ENCODE data around the gene DAB1.

The DAB1 gene

DNA sequence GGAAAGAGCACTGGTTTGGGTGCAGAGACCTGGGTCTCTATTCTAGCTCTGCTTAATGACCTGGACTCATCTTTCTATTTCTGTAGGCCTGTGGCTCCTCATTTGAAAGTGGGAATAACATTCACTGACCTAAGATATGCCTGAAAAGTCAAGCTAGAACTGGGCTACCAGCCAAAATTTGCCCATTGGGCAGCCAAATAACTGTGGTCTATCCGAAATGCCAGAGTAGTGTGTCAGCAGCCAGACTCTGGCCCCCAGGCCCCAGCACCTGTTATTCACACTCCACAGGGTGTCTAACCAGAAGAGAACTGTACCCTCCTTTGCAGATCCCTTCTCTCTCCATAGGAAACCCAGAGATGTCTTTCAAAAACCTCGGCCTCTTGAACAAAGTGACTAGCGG, 12.6 kb downstream of the DAB1 start:
- no peak for DNase-seq (ENCODE audit: low read depth in 2 of 2)

DNA sequence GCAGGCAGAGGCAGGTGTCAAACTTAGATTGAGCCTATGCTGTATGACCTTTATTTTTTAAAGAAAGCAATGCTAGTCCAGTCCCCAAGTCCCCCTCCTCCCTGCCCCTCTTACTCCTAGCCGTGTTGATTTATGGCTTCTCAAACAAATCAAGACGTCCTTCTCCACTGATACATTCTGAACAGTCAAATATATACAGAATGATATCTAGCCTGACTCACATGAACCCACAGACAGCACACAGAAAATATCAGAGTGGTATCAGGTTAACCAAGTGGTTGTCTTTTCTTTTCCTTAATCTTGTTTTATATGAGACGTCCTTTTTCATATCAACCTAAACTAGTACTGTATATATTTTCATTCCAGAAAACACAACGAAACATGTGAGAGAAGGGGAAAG, 13.4 kb downstream of the DAB1 start:
- no peak for DNase-seq (ENCODE audit: low read depth in 2 of 2)

DNA sequence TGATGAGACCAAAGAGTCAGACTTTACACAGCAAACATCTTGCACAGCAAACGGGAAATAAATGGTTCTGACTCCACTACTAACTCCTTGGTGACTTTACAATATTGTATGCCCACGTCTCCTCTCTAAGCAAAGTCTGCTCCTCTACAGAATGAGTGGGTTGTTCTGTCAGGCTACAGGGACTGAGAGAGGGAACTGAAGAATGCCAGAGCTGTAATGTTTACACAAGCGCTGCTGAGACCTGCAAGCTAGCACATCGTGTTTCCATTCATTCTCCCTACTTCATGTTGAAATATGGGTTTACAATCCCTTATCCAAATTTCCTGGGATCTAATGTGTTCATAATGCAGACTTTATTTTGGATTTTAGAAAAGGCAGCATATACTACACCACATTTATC, 15.9 kb downstream of the DAB1 start:
- DNase-seq (ENCODE audit: low read depth in 2 of 2): no peak

DNA sequence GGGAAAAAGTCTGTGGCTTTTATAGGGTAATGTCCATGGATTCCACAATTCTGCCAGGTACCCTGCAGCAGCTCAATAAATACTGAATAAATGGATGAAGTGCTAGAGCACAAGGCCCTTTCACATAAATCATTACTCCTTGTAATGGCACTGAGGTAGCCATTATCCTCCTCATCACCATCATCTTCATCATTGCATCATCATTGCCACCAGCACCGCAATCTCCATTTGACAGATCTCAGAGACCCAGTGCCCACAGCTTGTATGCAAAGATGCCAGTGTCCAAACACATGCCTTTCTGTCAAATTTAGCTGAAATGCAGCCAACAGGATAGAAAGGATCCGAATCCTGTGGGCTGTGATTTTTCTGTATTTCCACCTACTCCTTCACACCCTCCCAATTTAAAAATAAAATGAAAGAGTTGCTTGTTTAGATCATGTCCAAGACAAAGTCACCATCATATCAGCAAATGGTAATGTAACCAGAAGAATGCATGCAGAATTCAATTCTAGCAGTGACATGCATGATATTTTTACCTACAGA, 17.4 kb downstream of the DAB1 start:
- no peak for DNase-seq (ENCODE audit: low read depth in 2 of 2)

DNA sequence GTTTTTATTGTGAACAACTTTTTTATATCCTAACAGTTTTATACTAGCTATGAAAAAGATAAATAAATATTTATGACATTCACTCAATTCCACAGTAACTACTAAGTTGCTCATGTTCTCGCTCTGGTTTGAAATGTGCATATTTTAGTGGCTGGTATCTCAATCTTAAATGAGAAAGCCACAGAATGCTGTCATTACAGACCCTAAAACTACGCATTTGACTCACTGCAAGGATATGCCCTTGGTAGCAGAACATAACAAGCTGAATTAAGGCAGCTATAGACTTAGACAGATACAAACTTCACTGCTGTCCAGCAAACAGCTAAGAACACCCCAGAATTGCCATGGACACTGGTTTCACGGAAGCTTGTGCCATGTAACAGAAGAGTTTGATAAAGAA, 19.0 kb downstream of the DAB1 start:
- no peak for DNase-seq (ENCODE audit: low read depth in 2 of 2)

DNA sequence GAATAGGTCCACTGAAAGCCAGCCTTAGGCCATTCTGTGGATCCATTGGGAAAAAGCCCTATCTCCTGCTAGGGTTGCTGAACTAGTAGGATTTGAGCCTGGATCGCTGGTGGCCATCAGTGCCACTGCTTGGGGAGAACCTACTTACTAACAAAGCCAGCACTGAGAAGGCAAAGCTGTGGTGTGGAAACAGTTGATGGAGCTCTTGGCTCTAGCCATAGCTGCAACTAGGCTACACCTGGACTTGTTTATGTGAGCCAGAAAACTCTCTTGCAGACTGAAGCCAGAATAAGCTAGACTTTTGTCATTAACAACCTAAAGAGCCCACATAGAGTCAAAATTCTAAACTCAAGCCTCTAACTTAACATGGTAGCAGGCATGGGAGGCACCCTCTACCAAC, 20.7 kb downstream of the DAB1 start:
- DNase-seq (ENCODE audit: low read depth in 2 of 2): no peak

DNA sequence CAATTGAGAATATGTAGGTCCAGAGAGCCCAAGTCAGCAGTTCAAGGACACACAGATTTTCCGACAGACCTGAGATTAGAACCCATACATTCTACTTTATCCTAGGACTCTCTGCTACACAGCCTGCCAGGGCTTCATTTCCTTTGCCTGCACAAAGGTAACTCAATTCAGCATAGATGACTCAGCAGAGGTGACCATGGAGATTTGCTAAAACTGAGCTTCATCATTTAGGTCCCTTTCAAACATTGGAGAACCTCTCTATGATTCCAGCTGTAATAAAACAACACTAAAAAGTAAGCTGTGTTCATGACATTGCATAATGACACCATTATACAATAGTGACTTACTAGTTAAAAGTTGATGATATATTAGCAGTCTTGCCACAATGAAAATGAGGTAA, 22.2 kb downstream of the DAB1 start:
- no peak for DNase-seq (ENCODE audit: low read depth in 2 of 2)

DNA sequence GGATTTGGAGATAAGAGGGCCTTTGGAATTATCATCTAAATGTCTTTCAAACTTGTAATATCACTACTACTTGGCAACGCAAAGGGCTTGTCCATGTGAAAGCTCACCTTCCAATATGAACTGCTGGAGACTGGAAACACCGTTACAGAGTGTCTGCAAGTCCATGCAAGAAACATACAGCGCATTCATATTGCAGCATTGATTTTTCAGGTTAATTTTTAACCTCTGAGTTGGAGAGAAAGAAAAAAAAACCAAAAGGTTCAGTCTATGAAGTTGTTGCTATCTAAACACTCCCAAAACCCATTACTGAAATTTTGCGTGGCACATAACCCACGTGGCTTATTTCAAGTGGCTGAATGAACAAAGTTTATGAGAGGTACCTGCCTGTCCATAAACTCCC, 23.8 kb downstream of the DAB1 start:
- no peak for DNase-seq (ENCODE audit: low read depth in 2 of 2)

DNA sequence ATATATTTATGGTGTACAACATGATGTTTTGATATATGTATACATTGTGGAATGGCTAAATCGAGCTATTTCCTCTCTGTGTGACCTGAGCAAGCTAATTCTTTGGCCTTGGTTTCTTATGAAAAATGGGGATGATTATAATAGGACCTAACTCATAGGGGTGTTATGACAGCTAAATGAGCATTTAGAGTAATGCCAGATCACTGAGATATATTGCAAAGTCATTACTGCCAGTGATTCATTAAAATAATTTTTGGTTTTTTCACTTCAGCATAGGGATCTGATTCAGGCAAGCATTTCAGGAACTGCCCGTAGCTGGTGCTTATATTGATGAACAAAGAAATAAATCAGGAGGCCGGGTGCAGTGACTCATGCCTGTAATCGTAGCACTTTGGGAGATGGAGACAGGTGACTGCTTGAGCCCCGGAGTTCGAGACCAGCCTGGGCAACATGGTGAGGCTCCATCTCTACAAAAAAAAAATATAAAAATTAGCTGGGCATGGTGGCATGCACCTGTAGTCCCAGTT, 30.7 kb downstream of the DAB1 start:
- no peak for DNase-seq (ENCODE audit: low read depth in 2 of 2)

DNA sequence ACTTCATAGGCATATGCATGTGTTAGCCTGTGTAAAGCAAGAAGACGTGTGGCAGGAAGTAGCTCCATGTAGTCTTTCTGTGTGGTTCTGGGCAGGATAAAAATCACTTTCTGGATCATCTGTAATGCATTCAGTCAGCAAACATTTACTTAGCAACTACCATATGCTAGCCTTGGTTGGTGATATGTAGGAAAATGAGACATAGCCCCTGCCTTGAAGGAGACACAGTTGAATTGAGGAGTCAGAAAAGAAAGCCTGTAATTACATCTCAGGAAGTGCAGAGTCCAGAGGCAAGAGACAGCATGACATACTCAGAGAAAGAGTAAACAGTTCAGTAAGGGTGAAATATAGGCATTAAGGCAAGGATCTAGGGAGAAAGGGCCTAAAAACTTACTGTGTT, 38.5 kb downstream of the DAB1 start:
- no peak for DNase-seq (ENCODE audit: low read depth in 2 of 2)

DNA sequence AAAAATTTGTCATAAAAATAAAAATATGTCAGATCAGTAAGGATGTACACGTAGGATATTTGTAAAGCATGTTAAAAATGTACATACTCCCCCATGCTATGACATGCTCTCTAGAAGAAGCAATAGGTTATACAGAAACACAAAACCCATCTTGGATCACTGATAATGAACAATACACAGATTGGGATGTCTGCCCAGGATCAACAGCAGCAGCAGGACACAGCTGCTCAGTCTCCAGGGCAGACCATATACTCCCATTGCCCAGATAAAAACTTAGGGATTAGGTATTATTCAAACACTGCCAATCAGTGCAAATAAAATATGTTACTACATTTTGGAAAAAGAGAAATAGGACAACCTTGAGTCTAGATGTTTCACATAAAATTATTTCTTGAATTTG, 39.0 kb downstream of the DAB1 start:
- no peak for DNase-seq (ENCODE audit: low read depth in 2 of 2)

DNA sequence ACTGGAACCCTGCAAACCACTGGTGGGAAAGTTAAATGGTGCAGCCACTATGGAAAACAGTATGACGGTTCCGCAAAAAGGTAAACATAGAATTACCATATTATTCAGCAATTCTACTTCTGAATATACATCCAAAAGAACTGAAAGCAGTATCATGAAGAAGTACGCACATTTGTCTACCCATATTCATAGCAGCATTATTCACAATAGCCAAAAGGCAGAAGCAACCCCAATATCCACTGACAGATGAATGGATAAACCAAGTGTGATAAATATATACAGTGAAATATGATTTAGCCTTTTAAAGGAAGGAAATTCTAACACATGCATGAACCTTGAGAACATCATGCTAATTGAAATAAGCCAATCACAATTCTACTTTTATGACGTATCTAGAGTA, 39.6 kb downstream of the DAB1 start:
- DNase-seq (ENCODE audit: low read depth in 2 of 2): no peak

DNA sequence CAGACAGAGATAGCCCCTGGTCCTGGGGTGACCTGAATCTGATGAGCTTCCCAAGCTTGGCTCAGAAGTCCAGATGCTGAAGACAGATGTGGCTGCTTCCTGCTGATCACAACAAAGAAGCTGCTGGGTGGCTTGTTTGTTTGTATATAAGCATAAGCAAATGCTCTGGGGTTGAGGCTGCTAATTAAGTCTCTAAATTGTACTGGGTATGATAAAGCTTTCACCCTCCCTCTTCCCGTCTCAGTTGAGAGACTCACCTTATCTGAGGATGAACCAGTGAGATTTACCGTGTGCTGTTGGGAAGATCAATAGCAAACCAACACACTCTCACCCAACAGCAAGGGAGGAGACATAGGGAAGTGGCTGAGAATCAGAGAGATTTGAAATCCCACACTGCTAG, 42.0 kb downstream of the DAB1 start:
- DNase-seq (ENCODE audit: low read depth in 2 of 2): no peak

DNA sequence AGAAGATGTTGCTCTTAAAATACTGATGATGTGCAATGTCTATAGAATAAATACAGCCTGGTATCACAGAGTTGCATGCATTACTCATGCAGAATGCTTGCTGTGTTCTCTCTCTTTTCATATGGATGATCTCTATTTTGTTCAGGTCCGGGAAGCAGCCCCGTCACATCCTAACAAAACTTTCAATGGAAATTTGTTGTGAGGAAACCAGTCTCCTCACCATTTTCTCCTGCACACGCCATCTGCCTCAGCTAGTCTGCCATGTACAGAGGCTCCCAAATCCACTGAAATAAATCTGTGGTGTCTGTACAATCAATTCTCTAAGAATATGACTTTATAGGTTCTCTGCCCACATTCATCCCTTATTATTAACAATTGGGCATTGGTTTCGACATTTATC, 42.4 kb downstream of the DAB1 start:
- no peak for DNase-seq (ENCODE audit: low read depth in 2 of 2)

DNA sequence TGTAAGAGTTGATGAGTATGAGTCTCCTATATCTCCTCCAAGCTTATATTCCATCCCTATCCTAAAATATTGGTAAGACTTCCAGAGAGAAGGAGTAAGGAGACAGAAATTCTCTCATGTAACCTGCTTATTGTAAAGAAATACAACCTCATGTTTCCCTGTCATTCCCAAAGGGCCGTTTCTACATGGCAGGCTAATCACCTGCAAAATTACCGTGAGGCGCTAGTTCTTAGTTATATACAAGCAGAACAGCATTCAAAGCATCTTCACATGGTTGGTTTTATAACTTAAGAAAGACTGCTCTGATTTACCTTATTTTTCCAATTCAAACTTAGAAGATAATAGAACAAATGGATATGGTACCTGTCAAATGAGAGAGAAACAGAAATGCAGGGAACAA, 42.9 kb downstream of the DAB1 start:
- DNase-seq (ENCODE audit: low read depth in 2 of 2): no peak

DNA sequence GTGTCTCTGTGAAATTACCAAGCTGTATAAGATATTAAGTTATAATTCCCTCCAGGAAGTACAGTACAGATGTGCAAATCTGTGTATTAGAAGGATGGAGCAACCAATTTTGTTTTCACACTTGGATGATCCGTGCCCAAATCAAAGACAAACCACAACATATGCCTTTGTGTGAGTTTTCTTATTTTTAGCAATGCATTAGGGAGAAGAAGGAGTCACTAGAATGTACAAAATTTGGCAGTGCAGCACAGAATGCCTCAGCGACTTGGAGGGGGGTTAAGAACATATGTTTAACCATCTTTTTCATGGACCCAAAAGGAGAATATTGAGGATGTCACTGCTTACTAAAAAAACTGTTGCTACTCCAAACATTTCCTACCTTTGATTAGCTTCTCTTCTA, 45.3 kb downstream of the DAB1 start:
- no peak for DNase-seq (ENCODE audit: low read depth in 2 of 2)

DNA sequence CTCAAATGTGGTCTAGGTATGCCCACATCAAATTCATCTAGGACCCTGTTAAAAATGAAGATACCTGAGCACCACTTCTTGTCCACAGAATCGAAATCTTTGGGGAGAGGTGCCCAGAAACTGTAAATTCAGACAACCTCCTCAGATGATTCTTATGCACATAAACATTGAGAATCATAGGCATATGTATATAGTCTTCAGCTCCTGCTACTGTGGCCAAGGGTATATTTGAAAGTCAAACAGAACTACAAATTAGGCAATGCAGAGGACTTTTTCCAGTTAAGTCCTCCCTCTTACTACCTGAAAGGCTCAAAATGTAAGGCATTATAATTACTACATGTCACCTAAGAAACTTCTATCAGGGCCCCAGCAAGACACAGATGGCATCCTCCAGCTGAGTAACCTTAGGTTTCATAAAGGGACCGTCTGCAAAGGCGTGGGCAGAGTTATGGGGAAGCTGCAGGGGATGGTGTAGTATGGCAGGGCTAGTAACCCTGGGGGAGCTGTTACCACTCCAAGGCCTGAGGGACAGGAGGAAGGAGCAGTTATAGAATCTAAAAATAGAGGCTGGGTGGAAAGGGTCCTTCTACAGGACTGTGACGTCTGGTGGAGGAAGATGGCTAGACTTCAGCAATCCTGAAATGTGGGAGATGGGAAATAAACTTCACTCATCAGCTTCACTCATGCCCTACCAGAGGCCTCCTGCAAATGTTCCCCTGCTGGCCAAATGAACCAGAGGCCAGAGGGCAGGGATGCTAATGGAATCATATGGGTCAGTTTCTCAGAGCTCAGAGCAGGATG, 46.3 kb downstream of the DAB1 start:
- no peak for DNase-seq (ENCODE audit: low read depth in 2 of 2)

DNA sequence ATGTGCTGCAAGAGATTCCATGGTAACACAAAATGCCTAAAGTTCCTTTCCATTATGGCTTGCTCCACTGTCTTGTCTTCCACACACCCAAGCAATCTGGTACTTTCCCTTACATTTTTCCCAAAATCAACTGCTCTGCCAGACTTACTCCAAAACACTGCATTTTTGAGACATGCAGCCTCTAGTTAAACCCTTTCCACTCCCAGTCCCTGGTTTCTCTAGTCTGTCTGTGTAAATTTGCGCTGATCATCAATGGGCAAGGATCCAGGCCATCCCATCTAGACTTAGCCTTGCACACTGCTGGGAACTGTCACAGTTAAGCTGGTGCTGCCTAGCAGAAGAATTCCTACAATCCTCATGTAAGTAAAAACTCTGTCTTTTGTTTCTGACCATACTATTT, 47.8 kb downstream of the DAB1 start:
- no peak for DNase-seq (ENCODE audit: low read depth in 2 of 2)

DNA sequence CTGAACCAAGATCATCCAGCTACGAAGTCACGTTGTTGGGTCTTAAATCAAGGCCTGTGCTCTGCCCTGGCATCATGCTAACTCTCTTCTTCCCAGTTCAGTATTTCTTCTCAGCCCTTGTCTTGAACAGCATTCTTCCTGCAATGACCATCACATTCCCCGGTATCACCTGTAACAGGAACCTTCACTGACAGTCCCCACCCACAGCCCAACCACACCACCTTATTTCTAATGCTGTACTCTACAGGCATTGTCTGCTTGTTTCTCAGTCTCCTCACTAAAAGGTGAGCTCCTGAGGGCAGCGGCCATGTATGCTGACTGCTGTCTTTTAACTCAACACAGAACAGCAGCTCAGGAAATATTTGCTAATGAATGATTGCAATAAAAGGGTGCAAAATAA, 54.0 kb downstream of the DAB1 start:
- DNase-seq (ENCODE audit: low read depth in 2 of 2): no peak

DNA sequence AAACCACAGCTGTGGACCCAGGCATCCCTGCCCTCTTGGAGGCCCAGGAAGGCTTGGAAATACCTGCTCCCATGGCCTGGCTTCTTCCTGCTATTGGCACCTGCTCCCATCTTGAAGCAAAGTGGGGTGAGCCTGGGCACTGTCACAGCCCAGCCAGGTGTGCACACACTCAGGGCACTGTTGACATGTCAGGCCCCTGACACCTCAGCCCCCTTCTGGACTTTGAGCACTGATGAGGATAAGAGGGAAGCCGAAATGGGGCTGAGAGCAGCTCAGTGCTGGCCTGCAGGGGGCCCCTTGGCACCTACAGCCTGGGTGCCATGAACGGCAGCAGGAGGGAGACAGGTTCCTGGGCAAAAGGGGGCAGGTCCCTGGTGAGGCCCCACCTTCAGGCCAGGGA, 55.9 kb downstream of the DAB1 start:
- DNase-seq (ENCODE audit: low read depth in 2 of 2): no peak

DNA sequence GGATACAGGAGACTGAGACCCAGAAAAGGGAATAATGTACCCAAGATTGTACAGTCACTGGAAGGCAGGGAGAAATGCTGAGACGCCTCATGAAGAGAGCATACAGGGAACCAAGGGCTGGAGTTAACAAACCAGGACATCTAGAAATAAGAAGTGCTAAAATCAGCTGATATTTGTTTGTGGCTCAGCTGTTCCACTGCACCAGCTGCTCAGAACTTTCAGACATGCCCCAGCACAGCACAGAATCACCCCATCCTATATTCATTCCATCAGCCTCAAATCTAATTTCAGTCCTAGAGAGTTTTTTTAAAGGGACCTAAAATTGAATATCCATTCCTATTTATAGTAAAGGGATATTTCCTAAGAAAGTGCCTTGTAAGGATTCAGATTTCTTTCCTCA, 60.2 kb downstream of the DAB1 start:
- no peak for DNase-seq (ENCODE audit: low read depth in 2 of 2)

DNA sequence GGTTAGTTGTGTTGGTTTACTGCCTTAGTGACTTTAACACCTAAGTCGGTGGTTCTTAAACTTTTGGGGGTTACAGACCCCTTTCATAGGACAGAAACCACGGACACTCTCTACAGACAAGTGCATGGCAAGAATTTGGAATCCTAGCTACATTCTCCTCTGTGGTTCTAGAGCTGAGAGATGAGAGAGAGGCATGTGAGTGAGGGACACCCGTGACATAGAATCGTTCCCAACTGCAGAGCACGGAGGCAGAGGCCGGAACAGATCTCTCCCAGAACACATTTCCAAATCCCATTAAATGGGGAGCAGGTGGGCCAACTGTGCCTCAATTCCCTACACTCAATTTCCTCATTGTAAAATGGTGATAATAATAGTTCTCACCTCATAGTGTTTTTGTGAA, 60.7 kb downstream of the DAB1 start:
- no peak for DNase-seq (ENCODE audit: low read depth in 2 of 2)

DNA sequence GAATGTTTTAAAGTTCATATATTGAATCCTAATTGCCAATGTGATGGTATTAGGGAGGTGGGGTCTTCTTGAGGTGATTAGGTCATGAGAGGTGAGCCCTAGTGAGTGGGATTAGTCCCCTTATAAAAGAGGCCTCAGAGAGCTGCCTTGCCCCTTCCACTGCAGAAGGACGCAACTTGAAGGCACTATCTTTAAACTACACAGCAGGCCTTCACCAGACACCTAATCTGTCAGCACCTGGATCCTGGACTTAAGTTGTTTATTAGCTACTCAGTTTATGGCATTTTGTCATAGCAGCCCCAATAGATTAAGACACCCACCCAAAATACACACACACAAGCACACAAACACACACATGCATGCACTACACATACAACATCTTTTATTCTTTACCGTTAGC, 61.4 kb downstream of the DAB1 start:
- DNase-seq (ENCODE audit: low read depth in 2 of 2): no peak

DNA sequence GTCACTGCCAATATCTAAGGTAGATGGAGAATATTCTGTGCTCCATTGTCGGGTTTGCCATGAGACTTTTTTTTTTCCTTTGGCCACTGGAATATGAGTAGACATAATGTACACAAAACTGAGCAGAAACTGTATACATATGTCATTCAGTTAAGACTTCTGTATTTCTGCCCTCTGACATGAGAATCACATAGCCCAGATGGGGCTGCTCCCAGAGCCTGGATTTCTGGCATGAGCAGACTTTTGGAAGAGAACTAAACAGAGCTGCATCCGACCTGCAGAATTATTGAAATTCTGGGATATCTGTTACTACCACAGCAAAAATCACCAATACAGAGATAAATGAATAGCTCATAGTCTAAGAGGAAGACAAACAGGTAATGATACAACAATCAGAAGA, 62.3 kb downstream of the DAB1 start:
- DNase-seq (ENCODE audit: low read depth in 2 of 2): no peak

Measured in stimulated activated CD8-positive, alpha-beta memory T cell treated with anti-CD3 and anti-CD28 coated beads, Interleukin-15, amount 100 ng/mL, for 4 hours (primary cell).